Natural killer cell (primary cell): ENCODE data around the gene HKDC1. TPM values are rescaled to one million over a fixed set of nuclear protein-coding genes. Genes with fewer than 3 reads are reported as not detected.

Source experiments
- ATAC-seq, 3 donors: fragments of 150-1000 bp in 2 of 3; fragments of 200-7000 bp in 1 of 3; cut with Tn5 transposase; 1 replicate in 1 of 3; 2 replicates in 2 of 3; pipeline ENCODE4 v1.10.0; 2021; ENCODE audit warnings: mild to moderate bottlenecking in 2 of 3, moderate library complexity in 2 of 3
- DNase-seq, 2 donors: peaks; one replicate each; pipeline versions ENCODE4 v3.0.0 to v3.0.0-alpha.2; 2013 to 2021; ENCODE audit warnings: mixed read lengths in 1 of 2
- H3K27ac ChIP-seq: one replicate; pipeline ENCODE4 v1.5.1; 2013; ENCODE audit warnings: mild to moderate bottlenecking, low read length
- H3K27me3 ChIP-seq: one replicate; pipeline ENCODE4 v1.6.1; 2013; ENCODE audit warnings: low read length; ENCODE audit not compliant: control insufficient read depth, insufficient read depth
- H3K36me3 ChIP-seq: one replicate; pipeline ENCODE4 v1.6.1; 2013; ENCODE audit warnings: low read length; ENCODE audit not compliant: control insufficient read depth, insufficient read depth
- H3K4me1 ChIP-seq: one replicate; pipeline ENCODE4 v1.6.1; 2013; ENCODE audit warnings: low read length; ENCODE audit not compliant: control insufficient read depth, insufficient read depth
- H3K4me3 ChIP-seq: one replicate; pipeline ENCODE4 v1.5.1; 2013; ENCODE audit warnings: low read length
- H3K9me3 ChIP-seq: one replicate; pipeline ENCODE4 v1.6.1; 2013; ENCODE audit warnings: low read length; ENCODE audit not compliant: control insufficient read depth, insufficient read depth
- H3K27ac Mint-ChIP-seq, 2 donors: one replicate each; pipeline ENCODE4 v1.8.0; 2022; ENCODE audit warnings: mild to moderate bottlenecking in 2 of 2, mixed read lengths in 2 of 2, moderate library complexity in 1 of 2
- H3K27me3 Mint-ChIP-seq, 2 donors: one replicate each; pipeline ENCODE4 v1.8.0; 2022; ENCODE audit warnings: low read depth in 2 of 2, mixed read lengths in 2 of 2
- H3K36me3 Mint-ChIP-seq: one replicate; pipeline ENCODE4 v1.8.0; 2022; ENCODE audit warnings: mixed read lengths
- H3K4me1 Mint-ChIP-seq, 2 donors: one replicate each; pipeline ENCODE4 v1.8.0; 2022; ENCODE audit warnings: mixed read lengths in 2 of 2
- H3K4me3 Mint-ChIP-seq: one replicate; pipeline ENCODE4 v1.8.0; 2022; ENCODE audit warnings: mild to moderate bottlenecking, moderate library complexity, mixed read lengths
- H3K9me3 Mint-ChIP-seq, 2 donors: one replicate each; pipeline ENCODE4 v1.8.0; 2022; ENCODE audit warnings: mixed read lengths in 2 of 2
- WGBS: methylation state at CpG from one replicate; pipeline ENCODE4 v1.1.7; 2013; ENCODE audit warnings: missing lambda C conversion rate; ENCODE audit not compliant: insufficient coverage; 5-methylcytosine and 5-hydroxymethylcytosine counted together
- intact Hi-C: fragments of 100-400 bp; cut with micrococcal nuclease; formaldehyde crosslinking; loops from one replicate; pipeline ENCODE4 v1.14.2; 2022
- total RNA-seq, 4 donors: library from RNA; stranded (reverse); fragments of 120-200 nt in 1 of 4; gene quantifications; one replicate each; pipeline versions ENCODE4 v1.2.3 to v1.2.4, GENCODE V29; 2013 to 2022
- TF ChIP-seq, protein P1 (sequence below): fragments of 200-600 bp; IDR thresholded peaks from one replicate; pipeline ENCODE4 v1.8.0; 2022; ENCODE audit warnings: antibody characterized with exemption

Gene HKDC1
- total RNA-seq, 3 donors from 2014 or later (not counting 1 experiment from before 2014, with no cell fraction given) = 0.50 to 0.82 TPM; not detected in 1

GRCh38 chr10:69312528-69312927, 92.4 kb downstream of the HKDC1 start:
- TF ChIP-seq, protein P1, sequence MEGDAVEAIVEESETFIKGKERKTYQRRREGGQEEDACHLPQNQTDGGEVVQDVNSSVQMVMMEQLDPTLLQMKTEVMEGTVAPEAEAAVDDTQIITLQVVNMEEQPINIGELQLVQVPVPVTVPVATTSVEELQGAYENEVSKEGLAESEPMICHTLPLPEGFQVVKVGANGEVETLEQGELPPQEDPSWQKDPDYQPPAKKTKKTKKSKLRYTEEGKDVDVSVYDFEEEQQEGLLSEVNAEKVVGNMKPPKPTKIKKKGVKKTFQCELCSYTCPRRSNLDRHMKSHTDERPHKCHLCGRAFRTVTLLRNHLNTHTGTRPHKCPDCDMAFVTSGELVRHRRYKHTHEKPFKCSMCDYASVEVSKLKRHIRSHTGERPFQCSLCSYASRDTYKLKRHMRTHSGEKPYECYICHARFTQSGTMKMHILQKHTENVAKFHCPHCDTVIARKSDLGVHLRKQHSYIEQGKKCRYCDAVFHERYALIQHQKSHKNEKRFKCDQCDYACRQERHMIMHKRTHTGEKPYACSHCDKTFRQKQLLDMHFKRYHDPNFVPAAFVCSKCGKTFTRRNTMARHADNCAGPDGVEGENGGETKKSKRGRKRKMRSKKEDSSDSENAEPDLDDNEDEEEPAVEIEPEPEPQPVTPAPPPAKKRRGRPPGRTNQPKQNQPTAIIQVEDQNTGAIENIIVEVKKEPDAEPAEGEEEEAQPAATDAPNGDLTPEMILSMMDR = no peak
- H3K27ac Mint-ChIP-seq = no peak overlapping the region

DNA sequence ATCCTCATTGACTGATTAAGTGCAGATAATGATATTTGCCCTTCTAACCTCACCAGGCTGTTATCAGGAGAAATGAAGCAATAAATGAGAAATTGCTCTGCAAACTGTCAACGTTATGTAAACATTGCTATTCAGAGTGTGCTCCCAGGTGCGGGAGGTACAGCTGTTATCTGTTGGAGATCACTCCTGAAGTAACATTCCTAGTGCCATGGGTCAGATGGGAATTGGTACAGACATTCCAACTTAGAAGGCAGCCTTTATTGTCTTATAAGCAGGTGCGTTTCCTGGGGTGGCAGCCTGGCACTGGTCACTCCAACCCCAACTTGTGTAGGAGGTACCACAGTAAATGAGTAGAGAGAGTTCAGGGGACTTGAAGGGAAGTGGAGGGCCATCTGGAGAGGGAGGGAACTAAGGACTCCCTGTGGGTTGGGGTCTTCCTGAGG, 95.0 kb downstream of the HKDC1 start:
- no peak overlapping the region for H3K27ac Mint-ChIP-seq
- DNase-seq (no peak), ATAC-seq (no peak)
- H3K4me1 ChIP-seq = peaks cover 24% of the 10 kb centered on the region
- TF ChIP-seq, protein P1 = no peak
- H3K27me3 ChIP-seq = no peaks in the 10 kb centered on the region
- H3K4me1 Mint-ChIP-seq = peaks cover 19 to 23% of the 10 kb centered on the region in 2 donors
- WGBS = 98% methylated on average over 3 of the region's 3 CpGs
- H3K9me3 Mint-ChIP-seq = no peaks in the 10 kb centered on the region
- H3K27ac ChIP-seq = no peak overlapping the region
- H3K4me3 ChIP-seq = no peak overlapping the region
- no peaks in the 10 kb centered on the region for H3K36me3 Mint-ChIP-seq
- H3K27me3 Mint-ChIP-seq = no peaks in the 10 kb centered on the region
- H3K36me3 ChIP-seq = no peaks in the 10 kb centered on the region
- intact Hi-C loops = no loop called here
- no peaks in the 10 kb centered on the region for H3K9me3 ChIP-seq
- H3K4me3 Mint-ChIP-seq = peak overlapping the region; percentile 25

More at GRCh38 chr10:69312528-69312927, 92.4 kb downstream of the HKDC1 start:
- Histone ChIP-seq H3K27me3 (no peaks in the 10 kb centered on the region), H3K9me3 (no peaks in the 10 kb centered on the region), H3K4me3 (no peak overlapping the region), H3K36me3 (no peaks in the 10 kb centered on the region), H3K4me1 (peaks cover 5% of the 10 kb centered on the region), H3K27ac (no peak overlapping the region)
- H3K4me1 Mint-ChIP-seq = peaks cover 3 to 5% of the 10 kb centered on the region in 2 donors
- no peaks in the 10 kb centered on the region for H3K36me3 Mint-ChIP-seq
- 88% methylated on average over 2 of the region's 4 CpGs for WGBS
- H3K27me3 Mint-ChIP-seq = no peaks in the 10 kb centered on the region
- DNase-seq (no peak), ATAC-seq (no peak)
- H3K9me3 Mint-ChIP-seq = no peaks in the 10 kb centered on the region
- H3K4me3 Mint-ChIP-seq = no peak overlapping the region
- intact Hi-C loops = no loop called here

GRCh38 chr10:69315610-69316312, 95.6 kb downstream of the HKDC1 start:
- Histone ChIP-seq H3K36me3 (no peaks in the 10 kb centered on the region), H3K4me3 (no peak overlapping the region), H3K4me1 (peaks cover 31% of the 10 kb centered on the region), H3K27me3 (no peaks in the 10 kb centered on the region), H3K9me3 (no peaks in the 10 kb centered on the region), H3K27ac (no peak overlapping the region)
- peak overlapping the region; percentile 30 for H3K4me3 Mint-ChIP-seq
- DNase-seq = no peak
- 95% methylated on average over 6 of the region's 6 CpGs for WGBS
- H3K27ac Mint-ChIP-seq = peak overlapping the region; percentile 70 to 93
- H3K9me3 Mint-ChIP-seq = no peaks in the 10 kb centered on the region
- ATAC-seq = no peak
- H3K27me3 Mint-ChIP-seq = no peaks in the 10 kb centered on the region
- no peaks in the 10 kb centered on the region for H3K36me3 Mint-ChIP-seq
- intact Hi-C loops = loop anchor here (2.0 kb wide), 1 partner anchor 87 kb away; no protein-coding TSS in a partner anchor
- TF ChIP-seq, protein P1 = no peak
- peaks cover 20 to 27% of the 10 kb centered on the region in 2 donors for H3K4me1 Mint-ChIP-seq
